IPS DF 19.7 (cell line): ENCODE results near the gene CYSRT1.
A peak's percentile ranks its signal among the peaks of the same experiment; 100 is the strongest.

ENCODE experiments used
- DNase-seq: peaks from one replicate; pipeline ENCODE4 v3.0.0-alpha.2; 2013; ENCODE audit warnings: low read depth, low spot score

CYSRT1 gene

GRCh38 chr9:137224830-137225694 is at the start of gene CYSRT1:
CYSRT1 (plus strand) TSS chr9:137225174; CDS start chr9:137225622, 448 bp downstream.
- no peak for DNase-seq

GRCh38 chr9:137175345-137175961 is 49.5 kb upstream of the CYSRT1 start:
- DNase-seq = no peak

- no peak for DNase-seq
Measured at GRCh38 chr9:137176302-137177182, 48.4 kb upstream of the CYSRT1 start.

GRCh38 chr9:137178201-137178938 is 46.6 kb upstream of the CYSRT1 start:
- DNase-seq = no peak

GRCh38 chr9:137178939-137179630 is 45.9 kb upstream of the CYSRT1 start:
- DNase-seq = no peak

- no peak for DNase-seq
Measured at GRCh38 chr9:137179761-137180160, 45.2 kb upstream of the CYSRT1 start.

- no peak for DNase-seq
Measured at GRCh38 chr9:137180491-137180890, 44.5 kb upstream of the CYSRT1 start.

- no peak for DNase-seq
Measured at GRCh38 chr9:137181680-137182079, 43.3 kb upstream of the CYSRT1 start.

GRCh38 chr9:137182836-137183235 is 42.1 kb upstream of the CYSRT1 start:
- DNase-seq = no peak

- DNase-seq = no peak
Measured at GRCh38 chr9:137183980-137184595, 40.9 kb upstream of the CYSRT1 start.

GRCh38 chr9:137184881-137185660 is 39.9 kb upstream of the CYSRT1 start:
- DNase-seq = no peak

GRCh38 chr9:137185921-137186320 is 39.1 kb upstream of the CYSRT1 start:
- DNase-seq = no peak

- DNase-seq = no peak
Measured at GRCh38 chr9:137186385-137186784, 38.6 kb upstream of the CYSRT1 start.

GRCh38 chr9:137187386-137187785 is 37.6 kb upstream of the CYSRT1 start:
- DNase-seq = no peak

GRCh38 chr9:137188086-137188489 is 36.9 kb upstream of the CYSRT1 start:
- no peak for DNase-seq

- peak; percentile 67 for DNase-seq
Measured at GRCh38 chr9:137188490-137189296, 36.3 kb upstream of the CYSRT1 start, which contains the start of the genes ANAPC2 and SSNA1. ANAPC2 (minus strand) TSS chr9:137188560; CDS start chr9:137188532, 28 bp downstream. SSNA1 (plus strand) TSS chr9:137188676; CDS start chr9:137188727, 51 bp downstream.

GRCh38 chr9:137189297-137190295 is 35.4 kb upstream of the CYSRT1 start:
- no peak for DNase-seq
